Measurements from ENCODE around the gene FAM120A.

DNA sequence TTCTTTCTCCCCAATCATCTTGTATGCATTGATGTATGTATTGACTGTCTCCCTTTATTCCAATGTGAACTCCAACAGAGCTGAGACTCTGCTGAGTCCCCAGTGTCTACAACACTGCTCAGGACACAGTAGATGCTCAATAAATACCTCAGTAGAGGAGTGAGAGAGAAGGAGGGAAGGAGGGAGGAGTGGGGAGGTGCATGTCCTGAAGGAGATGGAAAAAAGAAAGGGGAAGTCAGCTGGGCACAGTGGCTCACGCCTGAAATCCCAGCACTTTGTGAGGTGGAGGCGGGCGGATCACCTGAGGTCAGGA lies 122.0 kb downstream of the FAM120A start:
- TF ChIP-seq, protein P1, sequence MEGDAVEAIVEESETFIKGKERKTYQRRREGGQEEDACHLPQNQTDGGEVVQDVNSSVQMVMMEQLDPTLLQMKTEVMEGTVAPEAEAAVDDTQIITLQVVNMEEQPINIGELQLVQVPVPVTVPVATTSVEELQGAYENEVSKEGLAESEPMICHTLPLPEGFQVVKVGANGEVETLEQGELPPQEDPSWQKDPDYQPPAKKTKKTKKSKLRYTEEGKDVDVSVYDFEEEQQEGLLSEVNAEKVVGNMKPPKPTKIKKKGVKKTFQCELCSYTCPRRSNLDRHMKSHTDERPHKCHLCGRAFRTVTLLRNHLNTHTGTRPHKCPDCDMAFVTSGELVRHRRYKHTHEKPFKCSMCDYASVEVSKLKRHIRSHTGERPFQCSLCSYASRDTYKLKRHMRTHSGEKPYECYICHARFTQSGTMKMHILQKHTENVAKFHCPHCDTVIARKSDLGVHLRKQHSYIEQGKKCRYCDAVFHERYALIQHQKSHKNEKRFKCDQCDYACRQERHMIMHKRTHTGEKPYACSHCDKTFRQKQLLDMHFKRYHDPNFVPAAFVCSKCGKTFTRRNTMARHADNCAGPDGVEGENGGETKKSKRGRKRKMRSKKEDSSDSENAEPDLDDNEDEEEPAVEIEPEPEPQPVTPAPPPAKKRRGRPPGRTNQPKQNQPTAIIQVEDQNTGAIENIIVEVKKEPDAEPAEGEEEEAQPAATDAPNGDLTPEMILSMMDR (IDR thresholded peaks at IDR 0.05): no peak
- TF ChIP-seq, protein P2, sequence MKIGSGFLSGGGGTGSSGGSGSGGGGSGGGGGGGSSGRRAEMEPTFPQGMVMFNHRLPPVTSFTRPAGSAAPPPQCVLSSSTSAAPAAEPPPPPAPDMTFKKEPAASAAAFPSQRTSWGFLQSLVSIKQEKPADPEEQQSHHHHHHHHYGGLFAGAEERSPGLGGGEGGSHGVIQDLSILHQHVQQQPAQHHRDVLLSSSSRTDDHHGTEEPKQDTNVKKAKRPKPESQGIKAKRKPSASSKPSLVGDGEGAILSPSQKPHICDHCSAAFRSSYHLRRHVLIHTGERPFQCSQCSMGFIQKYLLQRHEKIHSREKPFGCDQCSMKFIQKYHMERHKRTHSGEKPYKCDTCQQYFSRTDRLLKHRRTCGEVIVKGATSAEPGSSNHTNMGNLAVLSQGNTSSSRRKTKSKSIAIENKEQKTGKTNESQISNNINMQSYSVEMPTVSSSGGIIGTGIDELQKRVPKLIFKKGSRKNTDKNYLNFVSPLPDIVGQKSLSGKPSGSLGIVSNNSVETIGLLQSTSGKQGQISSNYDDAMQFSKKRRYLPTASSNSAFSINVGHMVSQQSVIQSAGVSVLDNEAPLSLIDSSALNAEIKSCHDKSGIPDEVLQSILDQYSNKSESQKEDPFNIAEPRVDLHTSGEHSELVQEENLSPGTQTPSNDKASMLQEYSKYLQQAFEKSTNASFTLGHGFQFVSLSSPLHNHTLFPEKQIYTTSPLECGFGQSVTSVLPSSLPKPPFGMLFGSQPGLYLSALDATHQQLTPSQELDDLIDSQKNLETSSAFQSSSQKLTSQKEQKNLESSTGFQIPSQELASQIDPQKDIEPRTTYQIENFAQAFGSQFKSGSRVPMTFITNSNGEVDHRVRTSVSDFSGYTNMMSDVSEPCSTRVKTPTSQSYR (CRISPR knock-in tag; IDR thresholded peaks at IDR 0.05): no peak
- no peak for TF ChIP-seq FOXJ3 (CRISPR knock-in tag; IDR thresholded peaks at IDR 0.05; ENCODE audit: borderline replicate concordance)
- TF ChIP-seq, protein P3, sequence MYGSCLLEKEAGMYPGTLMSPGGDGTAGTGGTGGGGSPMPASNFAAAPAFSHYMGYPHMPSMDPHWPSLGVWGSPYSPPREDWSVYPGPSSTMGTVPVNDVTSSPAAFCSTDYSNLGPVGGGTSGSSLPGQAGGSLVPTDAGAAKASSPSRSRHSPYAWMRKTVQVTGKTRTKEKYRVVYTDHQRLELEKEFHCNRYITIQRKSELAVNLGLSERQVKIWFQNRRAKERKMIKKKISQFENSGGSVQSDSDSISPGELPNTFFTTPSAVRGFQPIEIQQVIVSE (CRISPR knock-in tag; IDR thresholded peaks at IDR 0.05; ENCODE audit: borderline replicate concordance): no peak
- TF ChIP-seq ZNF121 (CRISPR knock-in tag; IDR thresholded peaks at IDR 0.05): no peak
- TF ChIP-seq, protein P4, sequence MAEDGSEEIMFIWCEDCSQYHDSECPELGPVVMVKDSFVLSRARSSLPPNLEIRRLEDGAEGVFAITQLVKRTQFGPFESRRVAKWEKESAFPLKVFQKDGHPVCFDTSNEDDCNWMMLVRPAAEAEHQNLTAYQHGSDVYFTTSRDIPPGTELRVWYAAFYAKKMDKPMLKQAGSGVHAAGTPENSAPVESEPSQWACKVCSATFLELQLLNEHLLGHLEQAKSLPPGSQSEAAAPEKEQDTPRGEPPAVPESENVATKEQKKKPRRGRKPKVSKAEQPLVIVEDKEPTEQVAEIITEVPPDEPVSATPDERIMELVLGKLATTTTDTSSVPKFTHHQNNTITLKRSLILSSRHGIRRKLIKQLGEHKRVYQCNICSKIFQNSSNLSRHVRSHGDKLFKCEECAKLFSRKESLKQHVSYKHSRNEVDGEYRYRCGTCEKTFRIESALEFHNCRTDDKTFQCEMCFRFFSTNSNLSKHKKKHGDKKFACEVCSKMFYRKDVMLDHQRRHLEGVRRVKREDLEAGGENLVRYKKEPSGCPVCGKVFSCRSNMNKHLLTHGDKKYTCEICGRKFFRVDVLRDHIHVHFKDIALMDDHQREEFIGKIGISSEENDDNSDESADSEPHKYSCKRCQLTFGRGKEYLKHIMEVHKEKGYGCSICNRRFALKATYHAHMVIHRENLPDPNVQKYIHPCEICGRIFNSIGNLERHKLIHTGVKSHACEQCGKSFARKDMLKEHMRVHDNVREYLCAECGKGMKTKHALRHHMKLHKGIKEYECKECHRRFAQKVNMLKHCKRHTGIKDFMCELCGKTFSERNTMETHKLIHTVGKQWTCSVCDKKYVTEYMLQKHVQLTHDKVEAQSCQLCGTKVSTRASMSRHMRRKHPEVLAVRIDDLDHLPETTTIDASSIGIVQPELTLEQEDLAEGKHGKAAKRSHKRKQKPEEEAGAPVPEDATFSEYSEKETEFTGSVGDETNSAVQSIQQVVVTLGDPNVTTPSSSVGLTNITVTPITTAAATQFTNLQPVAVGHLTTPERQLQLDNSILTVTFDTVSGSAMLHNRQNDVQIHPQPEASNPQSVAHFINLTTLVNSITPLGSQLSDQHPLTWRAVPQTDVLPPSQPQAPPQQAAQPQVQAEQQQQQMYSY (CRISPR knock-in tag; IDR thresholded peaks at IDR 0.05): no peak

All from WTC11 (cell line).